ENCODE results near the gene CREBRF. TPM values are rescaled to one million over a fixed set of nuclear protein-coding genes. Genes with fewer than 3 reads are reported as not detected.
A peak's percentile ranks its signal among the peaks of the same experiment; 100 is the strongest.

CREBRF gene
- total and polyA plus RNA-seq, 9 of the 15 experiments (the other 6 are each of a cell fraction or from before 2014, with no cell fraction given), result 1.1 to 4.9 (median 2.9) TPM

DNA sequence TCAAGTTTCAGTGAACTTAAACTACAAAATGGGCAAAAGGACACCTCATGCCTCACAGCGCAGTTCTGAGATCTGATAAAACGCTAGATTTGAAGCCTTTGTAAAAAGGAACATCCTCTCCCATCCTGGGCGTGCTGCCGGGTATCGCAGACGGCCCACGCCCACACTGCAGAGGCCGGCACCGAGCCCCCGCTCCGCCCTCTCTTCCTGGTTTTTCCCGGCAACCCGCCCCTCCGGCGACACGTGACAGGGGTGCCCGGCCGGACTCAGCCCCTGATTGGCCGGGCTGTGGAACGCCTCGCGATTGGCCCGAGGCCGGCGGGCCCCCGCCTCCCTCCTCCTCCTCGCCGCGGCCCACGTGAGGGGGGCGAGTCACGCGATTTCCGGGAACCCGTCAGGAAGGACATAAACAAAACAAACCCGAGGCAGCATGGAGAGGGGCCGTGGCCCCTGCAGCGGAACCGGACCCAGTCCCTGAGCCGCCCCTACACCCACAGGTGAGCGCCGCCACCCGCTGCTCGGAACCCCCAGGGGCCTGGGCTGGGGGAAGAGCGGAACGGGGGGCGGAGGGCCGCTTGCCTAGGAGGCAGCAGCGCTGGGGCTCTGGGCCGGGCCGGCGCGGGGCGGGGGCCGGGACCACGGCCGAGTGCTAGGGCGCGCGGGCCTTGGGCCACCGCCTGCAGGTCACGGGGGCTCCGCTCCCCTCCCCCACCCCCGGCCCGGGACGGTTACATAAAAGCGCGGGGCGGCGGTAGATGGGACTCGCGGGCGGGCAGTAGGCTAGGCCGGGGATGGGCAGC lies at the start of gene CREBRF (continued):
- TF ChIP-seq, protein P1, sequence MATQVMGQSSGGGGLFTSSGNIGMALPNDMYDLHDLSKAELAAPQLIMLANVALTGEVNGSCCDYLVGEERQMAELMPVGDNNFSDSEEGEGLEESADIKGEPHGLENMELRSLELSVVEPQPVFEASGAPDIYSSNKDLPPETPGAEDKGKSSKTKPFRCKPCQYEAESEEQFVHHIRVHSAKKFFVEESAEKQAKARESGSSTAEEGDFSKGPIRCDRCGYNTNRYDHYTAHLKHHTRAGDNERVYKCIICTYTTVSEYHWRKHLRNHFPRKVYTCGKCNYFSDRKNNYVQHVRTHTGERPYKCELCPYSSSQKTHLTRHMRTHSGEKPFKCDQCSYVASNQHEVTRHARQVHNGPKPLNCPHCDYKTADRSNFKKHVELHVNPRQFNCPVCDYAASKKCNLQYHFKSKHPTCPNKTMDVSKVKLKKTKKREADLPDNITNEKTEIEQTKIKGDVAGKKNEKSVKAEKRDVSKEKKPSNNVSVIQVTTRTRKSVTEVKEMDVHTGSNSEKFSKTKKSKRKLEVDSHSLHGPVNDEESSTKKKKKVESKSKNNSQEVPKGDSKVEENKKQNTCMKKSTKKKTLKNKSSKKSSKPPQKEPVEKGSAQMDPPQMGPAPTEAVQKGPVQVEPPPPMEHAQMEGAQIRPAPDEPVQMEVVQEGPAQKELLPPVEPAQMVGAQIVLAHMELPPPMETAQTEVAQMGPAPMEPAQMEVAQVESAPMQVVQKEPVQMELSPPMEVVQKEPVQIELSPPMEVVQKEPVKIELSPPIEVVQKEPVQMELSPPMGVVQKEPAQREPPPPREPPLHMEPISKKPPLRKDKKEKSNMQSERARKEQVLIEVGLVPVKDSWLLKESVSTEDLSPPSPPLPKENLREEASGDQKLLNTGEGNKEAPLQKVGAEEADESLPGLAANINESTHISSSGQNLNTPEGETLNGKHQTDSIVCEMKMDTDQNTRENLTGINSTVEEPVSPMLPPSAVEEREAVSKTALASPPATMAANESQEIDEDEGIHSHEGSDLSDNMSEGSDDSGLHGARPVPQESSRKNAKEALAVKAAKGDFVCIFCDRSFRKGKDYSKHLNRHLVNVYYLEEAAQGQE (IDR thresholded peaks at IDR 0.05; ENCODE audit: borderline replicate concordance), result peak; percentile 96
- TF ChIP-seq, protein P1 (CRISPR knock-in tag; IDR thresholded peaks at IDR 0.05; ENCODE audit: low read depth), result 0 out of 2 replicates have a peak, but pooled peaks have one; percentile 27
- TF ChIP-seq ZBTB1 (CRISPR knock-in tag; IDR thresholded peaks at IDR 0.05; ENCODE audit: borderline replicate concordance, low read depth), result no peak; the same call in 1 of the 2 replicates
- TF ChIP-seq, protein P2, sequence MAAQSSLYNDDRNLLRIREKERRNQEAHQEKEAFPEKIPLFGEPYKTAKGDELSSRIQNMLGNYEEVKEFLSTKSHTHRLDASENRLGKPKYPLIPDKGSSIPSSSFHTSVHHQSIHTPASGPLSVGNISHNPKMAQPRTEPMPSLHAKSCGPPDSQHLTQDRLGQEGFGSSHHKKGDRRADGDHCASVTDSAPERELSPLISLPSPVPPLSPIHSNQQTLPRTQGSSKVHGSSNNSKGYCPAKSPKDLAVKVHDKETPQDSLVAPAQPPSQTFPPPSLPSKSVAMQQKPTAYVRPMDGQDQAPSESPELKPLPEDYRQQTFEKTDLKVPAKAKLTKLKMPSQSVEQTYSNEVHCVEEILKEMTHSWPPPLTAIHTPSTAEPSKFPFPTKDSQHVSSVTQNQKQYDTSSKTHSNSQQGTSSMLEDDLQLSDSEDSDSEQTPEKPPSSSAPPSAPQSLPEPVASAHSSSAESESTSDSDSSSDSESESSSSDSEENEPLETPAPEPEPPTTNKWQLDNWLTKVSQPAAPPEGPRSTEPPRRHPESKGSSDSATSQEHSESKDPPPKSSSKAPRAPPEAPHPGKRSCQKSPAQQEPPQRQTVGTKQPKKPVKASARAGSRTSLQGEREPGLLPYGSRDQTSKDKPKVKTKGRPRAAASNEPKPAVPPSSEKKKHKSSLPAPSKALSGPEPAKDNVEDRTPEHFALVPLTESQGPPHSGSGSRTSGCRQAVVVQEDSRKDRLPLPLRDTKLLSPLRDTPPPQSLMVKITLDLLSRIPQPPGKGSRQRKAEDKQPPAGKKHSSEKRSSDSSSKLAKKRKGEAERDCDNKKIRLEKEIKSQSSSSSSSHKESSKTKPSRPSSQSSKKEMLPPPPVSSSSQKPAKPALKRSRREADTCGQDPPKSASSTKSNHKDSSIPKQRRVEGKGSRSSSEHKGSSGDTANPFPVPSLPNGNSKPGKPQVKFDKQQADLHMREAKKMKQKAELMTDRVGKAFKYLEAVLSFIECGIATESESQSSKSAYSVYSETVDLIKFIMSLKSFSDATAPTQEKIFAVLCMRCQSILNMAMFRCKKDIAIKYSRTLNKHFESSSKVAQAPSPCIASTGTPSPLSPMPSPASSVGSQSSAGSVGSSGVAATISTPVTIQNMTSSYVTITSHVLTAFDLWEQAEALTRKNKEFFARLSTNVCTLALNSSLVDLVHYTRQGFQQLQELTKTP (IDR thresholded peaks at IDR 0.05; ENCODE audit: low read depth in 1 of 2, partially characterized antibody in 2 of 2), result peak in 1 of 2 experiments; percentile 21
- no peak for TF ChIP-seq EZH2 (IDR thresholded peaks at IDR 0.05; ENCODE audit: borderline replicate concordance, low read depth, low read length)
- TF ChIP-seq, protein P3, sequence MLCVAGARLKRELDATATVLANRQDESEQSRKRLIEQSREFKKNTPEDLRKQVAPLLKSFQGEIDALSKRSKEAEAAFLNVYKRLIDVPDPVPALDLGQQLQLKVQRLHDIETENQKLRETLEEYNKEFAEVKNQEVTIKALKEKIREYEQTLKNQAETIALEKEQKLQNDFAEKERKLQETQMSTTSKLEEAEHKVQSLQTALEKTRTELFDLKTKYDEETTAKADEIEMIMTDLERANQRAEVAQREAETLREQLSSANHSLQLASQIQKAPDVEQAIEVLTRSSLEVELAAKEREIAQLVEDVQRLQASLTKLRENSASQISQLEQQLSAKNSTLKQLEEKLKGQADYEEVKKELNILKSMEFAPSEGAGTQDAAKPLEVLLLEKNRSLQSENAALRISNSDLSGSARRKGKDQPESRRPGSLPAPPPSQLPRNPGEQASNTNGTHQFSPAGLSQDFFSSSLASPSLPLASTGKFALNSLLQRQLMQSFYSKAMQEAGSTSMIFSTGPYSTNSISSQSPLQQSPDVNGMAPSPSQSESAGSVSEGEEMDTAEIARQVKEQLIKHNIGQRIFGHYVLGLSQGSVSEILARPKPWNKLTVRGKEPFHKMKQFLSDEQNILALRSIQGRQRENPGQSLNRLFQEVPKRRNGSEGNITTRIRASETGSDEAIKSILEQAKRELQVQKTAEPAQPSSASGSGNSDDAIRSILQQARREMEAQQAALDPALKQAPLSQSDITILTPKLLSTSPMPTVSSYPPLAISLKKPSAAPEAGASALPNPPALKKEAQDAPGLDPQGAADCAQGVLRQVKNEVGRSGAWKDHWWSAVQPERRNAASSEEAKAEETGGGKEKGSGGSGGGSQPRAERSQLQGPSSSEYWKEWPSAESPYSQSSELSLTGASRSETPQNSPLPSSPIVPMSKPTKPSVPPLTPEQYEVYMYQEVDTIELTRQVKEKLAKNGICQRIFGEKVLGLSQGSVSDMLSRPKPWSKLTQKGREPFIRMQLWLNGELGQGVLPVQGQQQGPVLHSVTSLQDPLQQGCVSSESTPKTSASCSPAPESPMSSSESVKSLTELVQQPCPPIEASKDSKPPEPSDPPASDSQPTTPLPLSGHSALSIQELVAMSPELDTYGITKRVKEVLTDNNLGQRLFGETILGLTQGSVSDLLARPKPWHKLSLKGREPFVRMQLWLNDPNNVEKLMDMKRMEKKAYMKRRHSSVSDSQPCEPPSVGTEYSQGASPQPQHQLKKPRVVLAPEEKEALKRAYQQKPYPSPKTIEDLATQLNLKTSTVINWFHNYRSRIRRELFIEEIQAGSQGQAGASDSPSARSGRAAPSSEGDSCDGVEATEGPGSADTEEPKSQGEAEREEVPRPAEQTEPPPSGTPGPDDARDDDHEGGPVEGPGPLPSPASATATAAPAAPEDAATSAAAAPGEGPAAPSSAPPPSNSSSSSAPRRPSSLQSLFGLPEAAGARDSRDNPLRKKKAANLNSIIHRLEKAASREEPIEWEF (CRISPR knock-in tag; IDR thresholded peaks at IDR 0.05), result no peak
- peak; percentile 89 for TF ChIP-seq ETV1 (tag; conservative IDR thresholded peaks at IDR 0.05; ENCODE audit: low read depth)
